Measurements from ENCODE around the gene CNGB1. TPM values are rescaled to one million over a fixed set of nuclear protein-coding genes. Genes with fewer than 3 reads are reported as not detected.
"Not testable (repeated sequence)": the region's sequence is repeated elsewhere in the genome, so short reads cannot be mapped to it uniquely, and the experiment has no call there.

Gene CNGB1
- polyA plus RNA-seq, 1 donor from 2014 or later: 20.7 TPM

DNA sequence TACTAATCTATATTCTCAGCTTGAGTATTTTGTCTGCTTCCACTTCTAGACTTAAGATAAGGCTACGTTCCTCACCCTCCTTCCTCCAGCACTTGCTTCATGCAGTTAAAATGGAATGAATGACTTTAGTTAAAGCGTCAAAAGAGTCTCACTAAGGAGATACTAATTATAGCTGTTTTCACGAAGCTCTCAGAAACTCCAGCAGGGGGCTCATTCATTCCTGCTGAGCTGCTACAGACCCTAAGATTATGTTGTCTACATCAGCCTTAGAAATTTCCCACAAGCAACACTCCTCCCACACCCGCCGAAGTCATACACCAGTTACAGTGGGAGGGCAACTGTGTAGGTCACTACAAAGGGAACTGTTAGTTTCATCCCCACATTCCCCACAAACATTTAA lies 111.6 kb downstream of the CNGB1 start:
- Histone ChIP-seq H4K20me1 (ENCODE audit: insufficient read depth) (no peaks in the 10 kb centered on the region), H3F3A (ENCODE audit: insufficient read depth, low read length, poor library complexity, severe bottlenecking) (no peaks in the 10 kb centered on the region), H3K4me2 (ENCODE audit: low read length) (no peak overlapping the region), H3K9me3 (ENCODE audit: low read length) (peaks cover 8% of the 10 kb centered on the region), H3K9me2 (ENCODE audit: insufficient read depth, low read length) (no peaks in the 10 kb centered on the region), H3K9ac (ENCODE audit: low read length) (no peak overlapping the region), H2AFZ (ENCODE audit: low read depth, low read length) (no peak overlapping the region), H3K27me3 (ENCODE audit: insufficient read depth, low read depth, low read length) (peaks cover 46% of the 10 kb centered on the region), H3K4me3 (ENCODE audit: low read length) (no peak overlapping the region), H3K27ac (ENCODE audit: low read length) (no peak overlapping the region), H3K36me3 (ENCODE audit: insufficient read depth, low read length) (no peaks in the 10 kb centered on the region), H3K79me2 (replicated peaks; ENCODE audit: insufficient read depth, low read length) (no peaks in the 10 kb centered on the region)
- no peak for TF ChIP-seq EZH2 (IDR thresholded peaks at IDR 0.05; ENCODE audit: borderline replicate concordance, insufficient read depth, low read length, poor library complexity, severe bottlenecking)
- no peak for TF ChIP-seq MXI1 (conservative IDR thresholded peaks at IDR 0.05; ENCODE audit: poor library complexity, severe bottlenecking)
- TF ChIP-seq CTCF (IDR thresholded peaks at IDR 0.05; ENCODE audit: poor library complexity, severe bottlenecking): peak; percentile 57
- TF ChIP-seq SMC3 (conservative IDR thresholded peaks at IDR 0.05; ENCODE audit: poor library complexity): peak; percentile 41
- no peak for TF ChIP-seq EP300 (conservative IDR thresholded peaks at IDR 0.05; ENCODE audit: poor library complexity, severe bottlenecking)
- no peak for TF ChIP-seq TAF1 (IDR thresholded peaks at IDR 0.05; ENCODE audit: low read depth)
- peak; percentile 32 for TF ChIP-seq REST (IDR thresholded peaks at IDR 0.05; ENCODE audit: borderline replicate concordance)
- peak; percentile 30 for TF ChIP-seq RAD21 (conservative IDR thresholded peaks at IDR 0.05)
- TF ChIP-seq POLR2AphosphoS5 (IDR thresholded peaks at IDR 0.05): peak; percentile 78

GRCh38 chr16:57858635-57859034 lies 112.3 kb downstream of the CNGB1 start:
- no peak overlapping the region for H3K27ac ChIP-seq (ENCODE audit: low read length)
- peaks cover 8% of the 10 kb centered on the region for H3K9me3 ChIP-seq (ENCODE audit: low read length)
- H3K9me2 ChIP-seq (ENCODE audit: insufficient read depth, low read length): no peaks in the 10 kb centered on the region
- H3K4me2 ChIP-seq (ENCODE audit: low read length): no peak overlapping the region
- no peak overlapping the region for H3K9ac ChIP-seq (ENCODE audit: low read length)
- no peak for TF ChIP-seq EP300 (conservative IDR thresholded peaks at IDR 0.05; ENCODE audit: poor library complexity, severe bottlenecking)
- no peaks in the 10 kb centered on the region for H4K20me1 ChIP-seq (ENCODE audit: insufficient read depth)
- H3K4me3 ChIP-seq (ENCODE audit: low read length): no peak overlapping the region
- H3F3A ChIP-seq (ENCODE audit: insufficient read depth, low read length, poor library complexity, severe bottlenecking): no peaks in the 10 kb centered on the region
- H3K36me3 ChIP-seq (ENCODE audit: insufficient read depth, low read length): no peaks in the 10 kb centered on the region
- H3K79me2 ChIP-seq (replicated peaks; ENCODE audit: insufficient read depth, low read length): no peaks in the 10 kb centered on the region
- H2AFZ ChIP-seq (ENCODE audit: low read depth, low read length): no peak overlapping the region
- H3K27me3 ChIP-seq (ENCODE audit: insufficient read depth, low read depth, low read length): peaks cover 43% of the 10 kb centered on the region

DNA sequence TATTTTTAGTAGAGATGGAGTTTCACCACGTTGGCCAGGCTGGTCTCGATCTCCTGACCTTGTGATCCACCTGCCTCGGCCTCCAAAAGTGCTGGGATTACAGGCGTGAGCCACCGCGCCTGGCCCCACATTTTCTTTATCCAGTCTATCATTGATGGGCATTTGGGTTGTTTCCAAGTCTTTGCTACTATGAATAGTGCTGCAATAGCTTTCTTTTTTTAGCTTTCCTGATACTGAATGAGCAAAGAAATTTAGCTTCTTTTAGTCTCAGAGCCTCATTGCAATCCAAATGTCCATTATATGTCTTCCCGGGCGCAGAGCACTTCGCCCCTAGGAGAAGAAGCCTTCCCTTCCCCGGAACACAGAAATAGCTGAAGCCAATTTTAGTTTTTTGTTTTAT lies 112.9 kb downstream of the CNGB1 start:
- H3K79me2 ChIP-seq (replicated peaks; ENCODE audit: insufficient read depth, low read length); H3K9me3 ChIP-seq (ENCODE audit: low read length); H3K9me2 ChIP-seq (ENCODE audit: insufficient read depth, low read length); H4K20me1 ChIP-seq (ENCODE audit: insufficient read depth); H2AFZ ChIP-seq (ENCODE audit: low read depth, low read length); H3K4me2 ChIP-seq (ENCODE audit: low read length); H3F3A ChIP-seq (ENCODE audit: insufficient read depth, low read length, poor library complexity, severe bottlenecking); H3K36me3 ChIP-seq (ENCODE audit: insufficient read depth, low read length); H3K4me3 ChIP-seq (ENCODE audit: low read length); H3K27ac ChIP-seq (ENCODE audit: low read length); H3K9ac ChIP-seq (ENCODE audit: low read length): not testable (repeated sequence)
- peaks cover 41% of the 10 kb centered on the region for H3K27me3 ChIP-seq (ENCODE audit: insufficient read depth, low read depth, low read length)

Data from neural cell (in vitro differentiated cells).